K562 (cell line): ENCODE measurements around the gene TMEM170A. TPM values are rescaled to one million over a fixed set of nuclear protein-coding genes. Genes with fewer than 3 reads are reported as not detected.

ENCODE experiments used
- BCL6 ChIP-seq: fragments of 250-450 bp; sonication (Bioruptor Pico); IDR thresholded peaks from 2 replicates; pipeline ENCODE4 v1.4.0; 2020
- BCOR ChIP-seq: fragments of 450-650 bp; IDR thresholded peaks from 2 replicates; pipeline ENCODE4 v1.6.1; 2016
- BRD4 ChIP-seq: fragments of 200-600 bp; sonication (generic); IDR thresholded peaks from 2 replicates; pipeline ENCODE4 v1.6.1; 2017; ENCODE audit warnings: inconsistent platforms
- CBFA2T2 ChIP-seq: fragments of 450-650 bp; conservative IDR thresholded peaks from 2 replicates; pipeline ENCODE4 v1.6.1; 2017; ENCODE audit warnings: mild to moderate bottlenecking
- CREBBP ChIP-seq: IDR thresholded peaks from one replicate; pipeline ENCODE4 v1.6.1; 2012; ENCODE audit warnings: low read depth, mild to moderate bottlenecking, control low read depth, inconsistent platforms, low read length
- ETV1 ChIP-seq: fragments of 450-650 bp; conservative IDR thresholded peaks from 2 replicates; pipeline ENCODE4 v1.6.1; 2016; ENCODE audit warnings: missing genetic modification characterization, control low read depth, low read depth, missing compliant biosample characterization
- GABPA ChIP-seq: fragments of 200-800 bp; sonication (Bioruptor generic); conservative IDR thresholded peaks from 2 replicates; pipeline ENCODE4 v1.6.1; 2016; ENCODE audit warnings: low read depth, missing genetic modification characterization, missing compliant biosample characterization
- HNRNPH1 ChIP-seq: fragments of 200-400 bp; formaldehyde crosslinking; optimal IDR thresholded peaks from 2 replicates; pipeline ENCODE3; 2017; ENCODE audit warnings: low read depth, mild to moderate bottlenecking, low read length, moderate library complexity
- NBN ChIP-seq: fragments of 450-650 bp; IDR thresholded peaks from 2 replicates; pipeline ENCODE4 v1.6.1; 2016; ENCODE audit warnings: low read depth, mild to moderate bottlenecking
- NFATC3 ChIP-seq: fragments of 450-650 bp; IDR thresholded peaks from 2 replicates; pipeline ENCODE4 v1.6.1; 2017; ENCODE audit warnings: mild to moderate bottlenecking
- NR1H2 ChIP-seq: sonication (generic); formaldehyde crosslinking; IDR thresholded peaks from 2 replicates; pipeline ENCODE4 v1.4.0; 2020; ENCODE audit warnings: mild to moderate bottlenecking, missing genetic modification reagents
- PHTF2 ChIP-seq: fragments of 250-450 bp; sonication (Bioruptor Pico); IDR thresholded peaks from 2 replicates; pipeline ENCODE4 v1.5.0; 2021; ENCODE audit warnings: mild to moderate bottlenecking
- PYGO2 ChIP-seq: fragments of 450-650 bp; IDR thresholded peaks from 2 replicates; pipeline ENCODE4 v1.6.1; 2016; ENCODE audit warnings: mild to moderate bottlenecking, missing genetic modification characterization, moderate library complexity, missing compliant biosample characterization
- ZBTB1 ChIP-seq: sonication (generic); formaldehyde crosslinking; IDR thresholded peaks from 2 replicates; pipeline ENCODE4 v1.8.1; 2023; ENCODE audit warnings: missing genetic modification reagents, low read depth, mild to moderate bottlenecking, borderline replicate concordance
- ZBTB7A ChIP-seq: IDR thresholded peaks from 2 replicates; pipeline ENCODE4 v1.6.1; 2011; ENCODE audit warnings: low read depth, mild to moderate bottlenecking, low read length, moderate library complexity, borderline replicate concordance; ENCODE audit not compliant: control insufficient read depth
- ZNF408 ChIP-seq: fragments of 250-450 bp; sonication (Bioruptor Pico); IDR thresholded peaks from 2 replicates; pipeline ENCODE4 v1.4.0; 2020; ENCODE audit warnings: low read depth, mild to moderate bottlenecking, moderate library complexity
- ZNF436 ChIP-seq: fragments of 250-450, 450-650 bp; sonication (Bioruptor Pico); formaldehyde crosslinking; IDR thresholded peaks from 2 replicates; pipeline ENCODE4 v1.7.0; 2020; ENCODE audit warnings: mild to moderate bottlenecking
- polyA plus RNA-seq, 8 experiments: library from polyadenylated mRNA; depleted of rRNA in 4 of 8; stranded (reverse) in 5 of 8; unstranded in 3 of 8; fragments of >200 nt; fragmentation: Nextera tagmentation in 2 of 8; fragmentation: Illumina TruSeq in 1 of 8; extraction: Ambion mirVana in 2 of 8; extraction: Trizol in 1 of 8; gene quantifications; 2 replicates each; pipeline versions ENCODE4 v1.2.1 to v1.2.3, GENCODE V29; 2011 to 2014; ENCODE audit warnings: inconsistent platforms in 1 of 8, missing spikeins in 1 of 8
- total RNA-seq, 7 experiments: library from RNA; depleted of rRNA in 6 of 7; stranded (reverse); fragments of >200 nt in 6 of 7; fragmentation: Illumina TruSeq in 2 of 7; extraction: Trizol in 2 of 7; gene quantifications; 2 replicates each; pipeline versions ENCODE4 v1.2.1 to v1.2.3, GENCODE V29; 2011 to 2021; ENCODE audit warnings: low replicate concordance in 1 of 7
- TF ChIP-seq, protein P1 (sequence below): IDR thresholded peaks from 3 replicates; pipeline ENCODE4 v1.6.1; 2011; ENCODE audit warnings: borderline replicate concordance, mild to moderate bottlenecking, moderate library complexity; ENCODE audit not compliant: insufficient read length; ENCODE audit errors: extremely low read depth
- TF ChIP-seq, protein P2 (sequence below): sonication (generic); formaldehyde crosslinking; IDR thresholded peaks from 2 replicates; pipeline ENCODE4 v1.9.0; 2022; ENCODE audit warnings: mild to moderate bottlenecking, missing genetic modification reagents
- TF ChIP-seq, protein P3 (sequence below): IDR thresholded peaks from 2 replicates; pipeline ENCODE4 v1.6.1; 2016; ENCODE audit warnings: missing genetic modification characterization, missing compliant biosample characterization
- TF ChIP-seq, protein P4 (sequence below): fragments of 200-800 bp; sonication (Bioruptor generic); IDR thresholded peaks from 2 replicates; pipeline ENCODE4 v1.6.1; 2017; ENCODE audit warnings: missing genetic modification characterization, missing compliant biosample characterization

The TMEM170A gene
- total and polyA plus RNA-seq, 9 of the 15 experiments (the other 6 are each of a cell fraction or from before 2014, with no cell fraction given) = 6.1 to 30.2 (median 15.0) TPM

DNA sequence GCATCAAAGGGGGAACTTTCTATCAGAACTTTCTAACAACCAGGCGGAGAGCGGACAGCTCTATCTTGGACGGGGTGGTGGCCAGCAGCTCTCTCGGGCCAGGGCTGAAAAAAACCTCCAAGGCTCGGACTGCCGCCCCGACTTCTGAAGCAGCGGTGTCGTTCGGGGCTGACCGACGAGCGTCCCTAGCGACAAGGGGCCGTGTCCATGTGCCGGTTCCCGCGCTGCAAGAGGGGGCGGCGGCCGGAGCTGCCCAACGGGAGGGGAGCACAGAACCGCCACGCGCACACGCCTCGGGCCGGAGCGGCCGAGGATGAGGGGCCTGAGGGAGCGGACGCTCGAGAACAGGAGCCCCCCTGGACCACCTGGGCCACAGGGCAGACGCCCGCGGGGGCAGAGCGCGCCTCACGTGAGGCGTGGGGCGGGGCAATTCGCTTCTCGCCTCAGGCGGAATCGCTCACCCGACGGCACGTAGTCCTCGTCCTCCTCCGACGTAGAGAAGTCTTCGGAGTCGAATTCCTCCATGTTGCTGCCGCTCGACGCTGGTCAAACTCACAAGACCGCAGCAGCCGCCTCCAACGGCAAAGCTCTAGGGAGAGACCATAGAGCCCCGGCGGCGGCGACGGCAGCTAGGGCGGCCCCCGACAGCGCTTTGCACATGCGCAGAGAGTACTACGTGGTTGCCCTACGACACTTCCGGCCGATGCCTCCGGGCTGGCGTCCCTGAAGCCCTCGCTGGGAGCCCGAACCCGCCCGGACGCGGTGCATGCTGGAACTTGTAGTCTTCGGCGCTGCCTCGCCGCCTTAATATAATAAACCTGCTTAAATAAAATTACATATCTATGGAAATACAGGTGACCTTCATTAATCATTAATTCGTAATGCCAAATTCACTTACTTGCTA, 31.4 kb downstream of the TMEM170A start, which contains the start of gene CFDP1 (continued):
- TF ChIP-seq, protein P1, sequence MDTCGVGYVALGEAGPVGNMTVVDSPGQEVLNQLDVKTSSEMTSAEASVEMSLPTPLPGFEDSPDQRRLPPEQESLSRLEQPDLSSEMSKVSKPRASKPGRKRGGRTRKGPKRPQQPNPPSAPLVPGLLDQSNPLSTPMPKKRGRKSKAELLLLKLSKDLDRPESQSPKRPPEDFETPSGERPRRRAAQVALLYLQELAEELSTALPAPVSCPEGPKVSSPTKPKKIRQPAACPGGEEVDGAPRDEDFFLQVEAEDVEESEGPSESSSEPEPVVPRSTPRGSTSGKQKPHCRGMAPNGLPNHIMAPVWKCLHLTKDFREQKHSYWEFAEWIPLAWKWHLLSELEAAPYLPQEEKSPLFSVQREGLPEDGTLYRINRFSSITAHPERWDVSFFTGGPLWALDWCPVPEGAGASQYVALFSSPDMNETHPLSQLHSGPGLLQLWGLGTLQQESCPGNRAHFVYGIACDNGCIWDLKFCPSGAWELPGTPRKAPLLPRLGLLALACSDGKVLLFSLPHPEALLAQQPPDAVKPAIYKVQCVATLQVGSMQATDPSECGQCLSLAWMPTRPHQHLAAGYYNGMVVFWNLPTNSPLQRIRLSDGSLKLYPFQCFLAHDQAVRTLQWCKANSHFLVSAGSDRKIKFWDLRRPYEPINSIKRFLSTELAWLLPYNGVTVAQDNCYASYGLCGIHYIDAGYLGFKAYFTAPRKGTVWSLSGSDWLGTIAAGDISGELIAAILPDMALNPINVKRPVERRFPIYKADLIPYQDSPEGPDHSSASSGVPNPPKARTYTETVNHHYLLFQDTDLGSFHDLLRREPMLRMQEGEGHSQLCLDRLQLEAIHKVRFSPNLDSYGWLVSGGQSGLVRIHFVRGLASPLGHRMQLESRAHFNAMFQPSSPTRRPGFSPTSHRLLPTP = no peak
- no peak for TF ChIP-seq BCL6 (CRISPR knock-in tag)
- TF ChIP-seq PYGO2 (tag) = no peak
- TF ChIP-seq ETV1 = peak; percentile 62; the same call in 1 of the 2 replicates
- TF ChIP-seq BRD4 = no peak
- peak; percentile 53 for TF ChIP-seq ZBTB7A
- no peak for TF ChIP-seq ZNF436 (CRISPR knock-in tag)
- no peak for TF ChIP-seq HNRNPH1
- no peak for TF ChIP-seq ZNF408 (CRISPR knock-in tag)
- peak; percentile 95 for TF ChIP-seq GABPA
- TF ChIP-seq PHTF2 (CRISPR knock-in tag) = no peak
- TF ChIP-seq, protein P2, sequence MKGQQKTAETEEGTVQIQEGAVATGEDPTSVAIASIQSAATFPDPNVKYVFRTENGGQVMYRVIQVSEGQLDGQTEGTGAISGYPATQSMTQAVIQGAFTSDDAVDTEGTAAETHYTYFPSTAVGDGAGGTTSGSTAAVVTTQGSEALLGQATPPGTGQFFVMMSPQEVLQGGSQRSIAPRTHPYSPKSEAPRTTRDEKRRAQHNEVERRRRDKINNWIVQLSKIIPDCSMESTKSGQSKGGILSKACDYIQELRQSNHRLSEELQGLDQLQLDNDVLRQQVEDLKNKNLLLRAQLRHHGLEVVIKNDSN (CRISPR knock-in tag) = peak; percentile 91
- TF ChIP-seq, protein P3, sequence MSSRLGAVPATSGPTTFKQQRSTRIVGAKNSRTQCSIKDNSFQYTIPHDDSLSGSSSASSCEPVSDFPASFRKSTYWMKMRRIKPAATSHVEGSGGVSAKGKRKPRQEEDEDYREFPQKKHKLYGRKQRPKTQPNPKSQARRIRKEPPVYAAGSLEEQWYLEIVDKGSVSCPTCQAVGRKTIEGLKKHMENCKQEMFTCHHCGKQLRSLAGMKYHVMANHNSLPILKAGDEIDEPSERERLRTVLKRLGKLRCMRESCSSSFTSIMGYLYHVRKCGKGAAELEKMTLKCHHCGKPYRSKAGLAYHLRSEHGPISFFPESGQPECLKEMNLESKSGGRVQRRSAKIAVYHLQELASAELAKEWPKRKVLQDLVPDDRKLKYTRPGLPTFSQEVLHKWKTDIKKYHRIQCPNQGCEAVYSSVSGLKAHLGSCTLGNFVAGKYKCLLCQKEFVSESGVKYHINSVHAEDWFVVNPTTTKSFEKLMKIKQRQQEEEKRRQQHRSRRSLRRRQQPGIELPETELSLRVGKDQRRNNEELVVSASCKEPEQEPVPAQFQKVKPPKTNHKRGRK (tag) = no peak
- TF ChIP-seq BCOR = peak; percentile 58; the same call in 1 of the 2 replicates
- 0 out of 2 replicates have a peak, but pooled peaks have one; percentile 21 for TF ChIP-seq CBFA2T2
- TF ChIP-seq, protein P4, sequence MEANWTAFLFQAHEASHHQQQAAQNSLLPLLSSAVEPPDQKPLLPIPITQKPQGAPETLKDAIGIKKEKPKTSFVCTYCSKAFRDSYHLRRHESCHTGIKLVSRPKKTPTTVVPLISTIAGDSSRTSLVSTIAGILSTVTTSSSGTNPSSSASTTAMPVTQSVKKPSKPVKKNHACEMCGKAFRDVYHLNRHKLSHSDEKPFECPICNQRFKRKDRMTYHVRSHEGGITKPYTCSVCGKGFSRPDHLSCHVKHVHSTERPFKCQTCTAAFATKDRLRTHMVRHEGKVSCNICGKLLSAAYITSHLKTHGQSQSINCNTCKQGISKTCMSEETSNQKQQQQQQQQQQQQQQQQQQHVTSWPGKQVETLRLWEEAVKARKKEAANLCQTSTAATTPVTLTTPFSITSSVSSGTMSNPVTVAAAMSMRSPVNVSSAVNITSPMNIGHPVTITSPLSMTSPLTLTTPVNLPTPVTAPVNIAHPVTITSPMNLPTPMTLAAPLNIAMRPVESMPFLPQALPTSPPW (CRISPR knock-in tag) = peak; percentile 60
- TF ChIP-seq NBN = peak; percentile 67; the same call in 1 of the 2 replicates
- no peak for TF ChIP-seq NFATC3
- TF ChIP-seq ZBTB1 (CRISPR knock-in tag) = peak; percentile 44; the same call in 1 of the 2 replicates
- TF ChIP-seq CREBBP = no peak
- TF ChIP-seq NR1H2 (CRISPR knock-in tag) = peak; percentile 32
